GM21717 (cell line): ENCODE measurements around the gene PLXND1.

ENCODE experiments used
- ATAC-seq: cut with Tn5 transposase; IDR thresholded peaks from one replicate; pipeline ENCODE4 v1.9.1; 2021; ENCODE audit warnings: mild to moderate bottlenecking, moderate library complexity; ENCODE audit not compliant: unreplicated experiment

PLXND1 gene

GRCh38 chr3:129587566-129588210 lies 18.8 kb downstream of the PLXND1 start:
- ATAC-seq, result no peak

DNA sequence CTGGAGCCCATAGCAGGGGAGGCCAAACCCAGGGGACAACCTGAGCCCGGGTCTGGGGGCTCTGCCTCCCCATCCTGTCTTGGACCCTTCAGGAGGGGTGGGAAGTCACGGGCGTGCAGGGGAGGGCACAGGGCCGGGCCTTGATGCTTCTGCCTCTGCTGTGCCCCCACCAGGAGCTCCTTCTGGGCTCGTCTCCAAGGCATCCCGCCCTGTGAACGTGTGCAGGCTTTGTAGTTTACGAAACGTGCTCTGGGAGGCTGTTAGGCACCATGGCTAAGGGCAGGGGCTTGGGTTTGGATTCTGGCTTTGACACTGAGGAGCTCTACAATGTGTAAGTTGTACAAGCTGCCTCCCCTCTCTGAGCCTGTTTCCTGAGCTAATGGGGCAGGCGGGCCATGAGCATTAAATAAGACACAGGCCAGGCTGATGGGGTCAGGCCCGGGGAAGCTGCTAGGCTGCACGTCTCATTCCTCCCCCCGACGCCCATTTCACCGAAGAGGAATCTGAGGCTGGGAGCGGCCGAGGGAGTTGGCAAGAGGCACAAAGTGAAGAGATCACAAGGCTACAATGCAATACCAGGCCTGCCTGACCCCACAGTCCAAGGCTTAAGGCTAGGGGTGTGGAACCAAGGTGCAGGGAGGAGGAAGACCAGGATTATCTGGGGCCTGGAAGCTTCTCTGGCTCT lies 19.6 kb downstream of the PLXND1 start:
- no peak for ATAC-seq

- no peak for ATAC-seq
Measured at GRCh38 chr3:129585949-129586657, 20.4 kb downstream of the PLXND1 start.

DNA sequence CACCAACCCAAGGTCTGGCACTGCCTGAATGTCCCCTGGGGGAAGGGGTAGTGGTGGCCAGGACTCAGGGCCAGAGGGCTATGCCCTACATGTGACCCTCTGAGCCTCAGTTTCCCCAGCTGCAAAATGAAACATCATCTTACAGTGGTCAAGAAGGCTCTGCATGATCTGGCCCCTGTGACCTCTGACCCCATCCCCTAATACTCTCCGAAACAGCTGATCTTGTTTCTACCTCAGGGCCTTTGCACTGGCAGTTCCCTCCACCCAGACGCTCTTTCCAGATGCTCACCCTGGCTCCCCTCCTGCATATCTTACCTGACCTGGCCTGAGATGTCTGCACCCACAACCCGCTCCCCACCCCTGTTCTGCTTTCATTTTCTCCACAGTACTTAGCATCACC lies 21.8 kb downstream of the PLXND1 start:
- ATAC-seq, result no peak

- ATAC-seq, result no peak
Measured at GRCh38 chr3:129583289-129583688, 23.2 kb downstream of the PLXND1 start.

GRCh38 chr3:129582799-129583198 lies 23.7 kb downstream of the PLXND1 start:
- no peak for ATAC-seq

DNA sequence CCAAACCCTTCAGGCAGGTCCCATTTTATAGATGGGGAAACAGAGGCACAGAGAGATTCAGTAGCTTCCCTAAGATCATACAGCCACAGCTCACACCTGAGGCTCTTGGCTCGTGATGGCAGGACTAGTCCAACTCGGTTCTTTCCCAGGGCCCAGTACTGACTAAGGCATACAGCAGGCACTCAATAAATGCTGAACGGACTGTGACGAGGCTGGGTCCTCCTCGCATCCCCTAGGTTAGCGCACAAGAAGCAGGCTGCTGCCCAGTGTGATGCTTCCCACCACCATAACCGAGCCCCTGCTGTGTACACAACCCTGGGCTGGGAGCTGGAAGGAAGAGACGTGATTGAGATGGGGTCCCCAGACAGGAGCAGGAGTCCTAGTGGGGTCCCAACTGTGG lies 24.9 kb downstream of the PLXND1 start:
- ATAC-seq, result no peak

DNA sequence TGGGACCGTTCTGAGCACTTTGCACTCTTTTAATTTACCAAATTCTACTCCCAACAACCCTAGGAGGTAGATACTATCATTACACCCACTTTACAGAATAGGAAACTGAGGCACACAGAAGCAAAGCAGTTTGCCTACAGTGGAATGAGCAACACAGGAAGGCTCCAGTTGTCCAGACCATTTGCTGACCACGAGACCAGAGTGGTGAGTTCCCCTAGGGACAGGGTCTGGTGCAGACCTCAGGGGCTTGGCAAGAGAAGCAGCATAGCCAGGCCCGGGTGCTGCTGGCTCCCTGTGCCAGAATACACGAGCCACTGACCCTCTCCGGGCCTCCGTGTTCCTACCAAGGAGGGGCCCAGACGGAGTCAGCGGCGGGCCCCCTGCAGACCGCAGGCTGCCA lies 26.5 kb downstream of the PLXND1 start:
- ATAC-seq, result no peak

GRCh38 chr3:129577925-129578786 lies 28.3 kb downstream of the PLXND1 start:
- ATAC-seq, result no peak

DNA sequence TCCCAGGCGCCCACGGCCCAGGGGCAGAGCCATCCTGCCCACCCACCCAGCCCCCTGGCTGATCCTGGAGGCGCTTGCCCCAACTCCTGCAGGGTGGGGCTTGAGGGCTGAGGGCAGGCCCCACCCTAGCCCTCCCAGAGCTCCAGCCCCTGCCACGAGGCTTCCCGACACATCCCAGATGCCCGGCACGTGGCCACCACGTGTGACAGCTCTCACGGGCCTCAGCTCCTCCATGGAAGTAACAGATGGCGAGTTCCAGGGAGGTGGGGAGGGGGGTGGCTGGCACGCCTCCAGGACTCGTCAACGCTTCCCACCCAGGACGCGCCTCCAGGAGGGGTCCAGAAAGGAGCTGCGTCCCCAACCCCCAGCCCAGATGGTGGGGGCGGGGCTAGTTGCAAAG lies 29.1 kb downstream of the PLXND1 start:
- ATAC-seq, result no peak

DNA sequence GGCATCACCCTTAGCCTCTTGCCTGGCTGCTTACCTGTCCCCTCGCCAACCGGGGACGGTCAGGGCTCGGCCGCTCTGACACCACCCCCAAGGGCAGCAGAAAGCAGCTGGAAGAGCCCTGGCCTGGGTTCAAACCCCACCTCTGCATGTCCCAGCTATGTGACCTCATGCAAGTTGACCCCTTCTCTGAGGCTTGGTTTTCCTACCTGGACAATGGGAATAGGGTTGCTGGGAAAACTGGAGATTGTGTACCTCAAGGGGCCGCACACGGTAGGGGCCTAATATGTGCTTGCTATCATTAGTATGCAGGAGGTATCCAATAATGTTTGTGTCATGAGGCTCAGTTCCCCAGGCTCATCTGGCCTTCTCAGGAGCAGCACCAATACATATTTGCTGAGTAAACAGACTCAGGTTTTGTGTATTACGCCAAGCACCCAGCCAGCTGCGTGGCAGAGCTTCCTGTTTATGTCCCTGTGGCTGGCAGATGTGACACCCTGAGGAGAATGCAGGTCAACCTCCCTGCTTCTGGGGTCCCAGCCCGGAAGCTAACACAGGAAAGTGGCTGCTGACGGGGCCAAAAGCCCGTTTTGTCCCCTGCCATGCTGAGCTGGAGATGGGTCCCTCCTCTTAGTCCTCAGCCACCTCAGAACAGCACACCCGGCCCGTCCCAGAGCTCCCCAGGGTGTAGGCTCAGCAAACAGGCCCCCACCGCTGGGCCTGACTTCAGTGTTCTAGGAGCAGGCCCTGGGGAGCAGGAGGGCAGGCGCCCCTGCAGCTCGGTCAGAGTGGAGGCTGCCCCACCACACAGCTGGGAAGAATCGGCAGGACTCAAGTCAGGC lies 29.7 kb downstream of the PLXND1 start:
- ATAC-seq, result no peak

DNA sequence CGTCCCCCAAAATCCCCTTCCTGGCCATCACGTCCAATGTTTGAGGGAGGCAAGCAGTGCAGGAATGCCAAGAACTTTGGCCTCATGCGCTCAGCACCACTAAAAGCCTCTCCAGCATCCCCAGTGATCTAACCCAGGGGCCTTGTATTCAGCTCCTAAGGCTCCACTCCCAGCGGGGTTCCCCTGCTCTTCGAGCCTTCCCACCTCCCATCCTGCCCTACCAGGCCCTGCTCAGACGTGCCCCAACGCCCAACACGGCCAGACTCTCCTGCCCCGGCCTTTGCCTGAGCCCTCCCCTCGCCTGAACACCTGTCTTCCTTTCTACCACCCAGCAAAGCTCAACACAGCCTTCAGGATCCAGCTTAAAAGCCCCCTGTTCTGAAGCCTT lies 30.5 kb downstream of the PLXND1 start:
- ATAC-seq, result no peak

DNA sequence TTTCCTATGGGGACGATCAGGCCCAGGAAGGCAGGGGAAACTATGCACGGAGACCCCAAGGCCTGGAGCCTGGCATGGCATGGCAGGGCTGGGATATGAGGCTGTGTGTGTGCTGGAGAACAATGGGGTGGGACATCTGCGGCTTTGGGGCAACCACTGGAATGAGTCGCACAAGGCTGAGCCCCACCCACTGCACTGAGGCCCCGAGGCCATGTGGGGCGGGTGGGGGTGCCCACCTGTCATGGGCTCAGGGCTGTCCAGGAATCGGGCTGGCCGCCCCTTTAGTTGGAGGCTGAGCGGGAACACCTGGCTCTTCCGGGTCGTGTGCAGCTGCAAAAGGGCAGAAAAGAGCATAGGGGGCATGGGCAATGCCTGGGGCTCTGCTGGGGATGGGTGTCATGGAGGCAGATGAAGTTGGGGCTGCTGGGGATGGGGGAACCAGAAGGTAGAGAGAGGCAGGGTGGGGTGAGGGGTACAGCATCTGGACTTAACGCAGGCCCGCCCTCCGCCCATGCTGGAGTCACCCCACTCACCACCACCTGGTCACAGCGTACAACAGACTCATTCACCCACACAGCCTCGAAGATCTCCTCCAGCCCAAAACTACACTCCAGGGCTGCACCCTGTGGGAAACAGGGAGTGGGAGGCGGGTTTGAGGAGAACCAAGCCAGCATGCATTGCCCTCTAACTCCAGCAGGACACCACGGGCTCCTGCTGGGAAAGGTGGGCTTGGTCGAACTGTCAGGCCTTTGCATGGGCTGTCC lies 31.1 kb downstream of the PLXND1 start:
- no peak for ATAC-seq

DNA sequence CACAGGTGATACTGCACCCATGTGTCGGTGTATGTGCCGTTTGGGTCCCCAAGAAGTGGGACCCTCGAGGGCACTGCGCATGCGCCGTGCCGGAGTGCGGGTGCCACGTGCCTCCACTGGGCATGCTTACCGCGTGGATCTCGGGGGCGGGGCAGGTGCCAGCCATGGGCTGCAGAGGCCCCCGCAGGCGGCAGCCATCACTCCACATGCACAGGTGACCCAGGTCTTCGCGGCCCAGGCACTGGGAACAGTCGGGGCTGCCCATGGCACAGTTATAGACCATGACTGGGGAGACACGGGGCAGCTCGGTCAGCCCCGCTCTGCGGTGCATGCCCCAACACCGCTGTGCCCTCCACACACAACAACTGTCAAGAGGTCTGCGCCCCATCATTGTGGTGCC lies 32.3 kb downstream of the PLXND1 start:
- no peak for ATAC-seq

- no peak for ATAC-seq
Measured at GRCh38 chr3:129573493-129573892, 33.0 kb downstream of the PLXND1 start.

- ATAC-seq, result no peak
Measured at GRCh38 chr3:129572603-129573002, 33.9 kb downstream of the PLXND1 start.

DNA sequence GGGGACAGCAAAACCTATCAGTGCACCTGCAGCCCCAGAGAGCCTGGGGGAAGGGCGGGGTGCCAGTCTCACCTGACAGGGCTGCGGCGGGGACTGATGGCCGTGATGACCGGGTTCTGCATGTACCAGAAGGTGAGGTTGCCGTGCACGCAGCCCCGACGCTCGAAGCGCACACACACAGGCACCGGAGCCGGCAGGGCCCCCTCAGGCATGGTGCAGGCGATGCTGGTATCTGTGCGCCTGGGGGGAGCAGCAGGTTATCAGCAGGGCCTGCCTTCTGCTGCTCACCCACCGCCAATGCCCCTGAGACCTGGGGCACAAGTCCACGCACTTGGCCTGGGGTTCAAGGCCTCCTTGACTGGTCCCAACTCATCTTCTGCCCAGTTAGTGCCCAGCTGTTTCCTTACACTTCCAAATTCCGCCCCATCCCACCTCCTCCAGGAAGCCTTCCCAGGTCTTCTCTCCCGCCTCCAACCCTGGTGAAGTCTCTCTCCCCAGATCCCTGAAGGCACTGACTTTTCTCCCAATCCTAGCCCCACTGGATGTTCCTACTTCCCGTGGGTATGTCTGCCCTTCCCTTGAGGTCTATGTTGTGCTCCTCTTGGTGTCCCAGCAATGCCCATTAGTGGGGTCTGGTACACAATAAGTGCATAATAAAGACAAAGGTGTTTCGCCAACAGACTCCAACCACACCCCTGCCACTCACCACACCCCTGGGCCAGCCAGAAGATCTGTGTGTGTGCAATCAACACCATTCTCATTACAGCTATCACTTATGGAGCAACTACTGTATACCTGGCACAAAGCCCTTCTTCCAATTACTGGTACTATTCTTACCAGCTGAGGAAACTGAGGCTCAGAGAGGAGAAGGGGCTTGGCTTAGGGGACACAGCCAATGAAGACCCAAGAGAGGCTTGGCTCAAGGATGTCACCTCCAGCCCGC lies 34.6 kb downstream of the PLXND1 start:
- ATAC-seq, result no peak

GRCh38 chr3:129569856-129570255 lies 36.6 kb downstream of the PLXND1 start:
- no peak for ATAC-seq

DNA sequence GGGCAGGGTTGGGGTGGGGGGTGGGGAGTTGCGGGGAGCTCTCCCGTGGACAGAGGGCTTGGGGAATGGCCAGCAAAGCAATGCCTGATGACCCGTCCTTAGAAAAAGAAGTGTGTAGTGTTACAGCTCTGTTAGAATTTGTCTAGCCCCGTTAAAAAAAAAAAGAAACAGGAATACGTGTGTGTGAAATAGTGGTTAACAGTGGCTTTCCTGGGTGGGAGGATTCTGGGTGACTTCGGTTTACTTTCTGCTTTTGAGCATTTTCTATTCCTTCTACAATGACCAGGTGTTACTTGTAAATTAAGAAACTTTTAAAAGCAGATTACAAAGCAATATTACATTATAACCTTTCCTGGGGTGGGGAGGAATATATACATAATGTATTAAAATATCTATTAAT lies 38.5 kb downstream of the PLXND1 start:
- ATAC-seq, result no peak
